ENCODE results near the gene RAD51B. TPM values are rescaled to one million over a fixed set of nuclear protein-coding genes. Genes with fewer than 3 reads are reported as not detected.
A peak's percentile ranks its signal among the peaks of the same experiment; 100 is the strongest.

Gene RAD51B
- total RNA-seq, 2 donors from 2014 or later = 9.3 to 12.1 TPM

DNA sequence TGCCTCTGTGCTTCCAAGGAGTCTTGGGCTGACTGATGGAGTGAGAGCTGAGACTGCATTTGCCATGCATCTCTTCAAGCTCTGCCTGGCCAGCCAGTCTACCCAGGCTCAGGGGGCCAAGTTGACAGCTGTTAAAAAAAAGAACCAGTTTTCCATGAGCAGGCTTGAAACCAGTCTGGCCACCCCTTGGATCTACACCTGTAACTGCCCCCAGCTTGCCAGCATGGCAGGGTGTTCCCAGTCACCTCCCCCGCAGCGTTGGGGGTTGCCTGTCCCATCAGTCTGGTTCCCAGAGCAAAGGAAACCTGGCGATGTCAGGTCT, 770.6 kb downstream of the RAD51B start:
- H3K9me3 ChIP-seq = no peaks in the 10 kb centered on the region
- DNase-seq (ENCODE audit: low spot score) (no peak), ATAC-seq (ENCODE audit: insufficient number of reproducible peaks, low FRiP score, low read depth) (no peak)
- H3K4me1 ChIP-seq (ENCODE audit: control insufficient read depth in 1 of 2, low read depth in 2 of 2) = peaks cover 3 to 24% of the 10 kb centered on the region in 2 donors
- peak overlapping the region in 1 of 2 donors; percentile 22 for H3K27ac ChIP-seq
- H3K4me3 ChIP-seq = no peak overlapping the region
- H3K36me3 ChIP-seq = no peaks in the 10 kb centered on the region
- H3K27me3 ChIP-seq (replicated peaks; ENCODE audit: insufficient read depth) = no peaks in the 10 kb centered on the region
- TF ChIP-seq, protein P1, sequence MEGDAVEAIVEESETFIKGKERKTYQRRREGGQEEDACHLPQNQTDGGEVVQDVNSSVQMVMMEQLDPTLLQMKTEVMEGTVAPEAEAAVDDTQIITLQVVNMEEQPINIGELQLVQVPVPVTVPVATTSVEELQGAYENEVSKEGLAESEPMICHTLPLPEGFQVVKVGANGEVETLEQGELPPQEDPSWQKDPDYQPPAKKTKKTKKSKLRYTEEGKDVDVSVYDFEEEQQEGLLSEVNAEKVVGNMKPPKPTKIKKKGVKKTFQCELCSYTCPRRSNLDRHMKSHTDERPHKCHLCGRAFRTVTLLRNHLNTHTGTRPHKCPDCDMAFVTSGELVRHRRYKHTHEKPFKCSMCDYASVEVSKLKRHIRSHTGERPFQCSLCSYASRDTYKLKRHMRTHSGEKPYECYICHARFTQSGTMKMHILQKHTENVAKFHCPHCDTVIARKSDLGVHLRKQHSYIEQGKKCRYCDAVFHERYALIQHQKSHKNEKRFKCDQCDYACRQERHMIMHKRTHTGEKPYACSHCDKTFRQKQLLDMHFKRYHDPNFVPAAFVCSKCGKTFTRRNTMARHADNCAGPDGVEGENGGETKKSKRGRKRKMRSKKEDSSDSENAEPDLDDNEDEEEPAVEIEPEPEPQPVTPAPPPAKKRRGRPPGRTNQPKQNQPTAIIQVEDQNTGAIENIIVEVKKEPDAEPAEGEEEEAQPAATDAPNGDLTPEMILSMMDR (IDR thresholded peaks at IDR 0.05) = no peak

- DNase-seq (ENCODE audit: low spot score) (no peak), ATAC-seq (ENCODE audit: insufficient number of reproducible peaks, low FRiP score, low read depth) (no peak)
- H3K27ac ChIP-seq = no peak overlapping the region
These were observed 772.2 kb downstream of the RAD51B start for GRCh38 chr14:68591786-68592185.

DNA sequence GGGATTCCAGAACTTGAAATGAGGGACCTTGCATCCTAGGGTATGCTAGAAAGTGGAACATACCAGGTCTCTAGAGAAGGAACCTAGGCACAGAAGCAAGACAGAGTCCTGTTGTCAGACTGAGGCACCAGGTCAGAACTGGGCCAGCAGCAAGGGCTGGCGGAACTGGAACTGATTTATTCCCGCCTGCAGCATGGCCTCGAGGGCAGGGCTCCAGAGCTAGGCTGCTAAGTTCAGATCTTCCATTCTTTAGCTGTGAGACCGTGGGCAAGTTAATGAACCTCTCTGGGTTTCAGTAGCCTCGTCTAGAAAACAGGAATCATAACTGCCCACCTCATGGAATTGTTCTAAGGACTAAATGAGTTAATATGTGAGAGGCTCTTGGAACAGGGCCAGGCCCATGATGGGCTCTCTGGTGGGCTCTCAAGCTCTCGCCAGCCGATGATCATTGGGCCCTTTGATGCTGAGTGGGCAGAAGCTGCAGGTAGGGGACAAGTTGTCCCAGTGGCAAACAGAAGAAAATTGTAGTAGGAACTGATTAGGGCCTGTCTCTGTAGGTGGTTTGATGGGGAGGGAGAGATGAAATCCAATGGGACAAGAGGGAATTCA, 773.5 kb downstream of the RAD51B start:
- no peak for DNase-seq (ENCODE audit: low spot score)
- H3K36me3 ChIP-seq = no peaks in the 10 kb centered on the region
- H3K4me3 ChIP-seq = no peak overlapping the region
- H3K27me3 ChIP-seq (replicated peaks; ENCODE audit: insufficient read depth) = no peaks in the 10 kb centered on the region
- no peak overlapping the region for H3K27ac ChIP-seq
- H3K9me3 ChIP-seq = no peaks in the 10 kb centered on the region
- peaks cover 3 to 13% of the 10 kb centered on the region in 2 donors for H3K4me1 ChIP-seq (ENCODE audit: control insufficient read depth in 1 of 2, low read depth in 2 of 2)
- TF ChIP-seq, protein P1 (IDR thresholded peaks at IDR 0.05) = no peak
- no peak for ATAC-seq (ENCODE audit: insufficient number of reproducible peaks, low FRiP score, low read depth)

More at GRCh38 chr14:68591786-68592185, 772.2 kb downstream of the RAD51B start:
- no peak overlapping the region for H3K4me3 ChIP-seq
- no peaks in the 10 kb centered on the region for H3K27me3 ChIP-seq (replicated peaks; ENCODE audit: insufficient read depth)
- peaks cover 3 to 17% of the 10 kb centered on the region in 2 donors for H3K4me1 ChIP-seq (ENCODE audit: control insufficient read depth in 1 of 2, low read depth in 2 of 2)
- TF ChIP-seq, protein P1 (IDR thresholded peaks at IDR 0.05) = no peak
- H3K36me3 ChIP-seq = no peaks in the 10 kb centered on the region
- H3K9me3 ChIP-seq = no peaks in the 10 kb centered on the region

GRCh38 chr14:68593806-68594536, 774.4 kb downstream of the RAD51B start:
- no peak for DNase-seq (ENCODE audit: low spot score)
- ATAC-seq (ENCODE audit: insufficient number of reproducible peaks, low FRiP score, low read depth) = no peak
- Histone ChIP-seq H3K27me3 (replicated peaks; ENCODE audit: insufficient read depth) (no peaks in the 10 kb centered on the region), H3K27ac (no peak overlapping the region), H3K4me1 (ENCODE audit: control insufficient read depth in 1 of 2, low read depth in 2 of 2) (peaks cover 7 to 22% of the 10 kb centered on the region in 2 donors), H3K36me3 (no peaks in the 10 kb centered on the region), H3K4me3 (no peak overlapping the region), H3K9me3 (no peaks in the 10 kb centered on the region)
- TF ChIP-seq, protein P1 (IDR thresholded peaks at IDR 0.05) = no peak

GRCh38 chr14:68594737-68595380, 775.3 kb downstream of the RAD51B start:
- H3K27ac ChIP-seq = no peak overlapping the region
- H3K4me3 ChIP-seq = no peak overlapping the region
- DNase-seq (ENCODE audit: low spot score) = no peak

More at GRCh38 chr14:68594737-68595380, 775.3 kb downstream of the RAD51B start:
- Histone ChIP-seq H3K36me3 (no peaks in the 10 kb centered on the region), H3K9me3 (no peaks in the 10 kb centered on the region), H3K4me1 (ENCODE audit: control insufficient read depth in 1 of 2, low read depth in 2 of 2) (peaks cover 7 to 22% of the 10 kb centered on the region in 2 donors), H3K27me3 (replicated peaks; ENCODE audit: insufficient read depth) (no peaks in the 10 kb centered on the region)
- no peak for ATAC-seq (ENCODE audit: insufficient number of reproducible peaks, low FRiP score, low read depth)
- TF ChIP-seq, protein P1 (IDR thresholded peaks at IDR 0.05) = no peak

All from thoracic aorta (tissue), 2 donors.